Tibial artery (tissue), 4 donors: ENCODE measurements around the gene IARS1.

Source experiments
- DNase-seq, 2 donors: peaks; one replicate each; pipeline ENCODE4 v3.0.0-alpha.2; 2019
- H3K27ac ChIP-seq, 2 donors: fragments of 200-600 bp; sonication (generic) in 1 of 2; 1 replicate in 1 of 2; 2 replicates in 1 of 2; pipeline ENCODE4 v1.5.1; 2018 to 2019; ENCODE audit warnings: mild to moderate bottlenecking in 1 of 2
- H3K27me3 ChIP-seq, 2 donors: fragments of 200-600 bp; sonication (generic) in 1 of 2; one replicate each; pipeline versions ENCODE4 v1.5.1 to v1.6.0; 2016 to 2019
- H3K36me3 ChIP-seq, 3 donors: fragments of 200-600 bp; sonication (generic) in 2 of 3; one replicate each; pipeline ENCODE4 v1.5.1; 2016 to 2019; ENCODE audit warnings: mild to moderate bottlenecking in 2 of 3
- H3K4me1 ChIP-seq, 4 donors: fragments of 200-600 bp; sonication (generic) in 2 of 4; 1 replicate in 3 of 4; 2 replicates in 1 of 4; pipeline ENCODE4 v1.5.1; 2016 to 2019
- H3K4me3 ChIP-seq, 2 donors: fragments of 200-600 bp; sonication (generic) in 1 of 2; 1 replicate in 1 of 2; 2 replicates in 1 of 2; pipeline ENCODE4 v1.5.1; 2018 to 2019; ENCODE audit warnings: mild to moderate bottlenecking in 2 of 2
- H3K9me3 ChIP-seq, 3 donors: fragments of 200-600 bp; sonication (generic) in 1 of 3; one replicate each; pipeline ENCODE4 v1.5.1; 2016 to 2019
- intact Hi-C: fragments of 100-400 bp; cut with DNase I; formaldehyde crosslinking; loops from one replicate; pipeline ENCODE4 v1.15.0; 2023; ENCODE audit warnings: low total_unique reads
- TF ChIP-seq, protein P1 (sequence below), 2 experiments: fragments of 200-600 bp in 1 of 2; fragments of 450-650 bp in 1 of 2; IDR thresholded peaks; one replicate each; pipeline ENCODE4 v1.5.1; 2017 to 2019; ENCODE audit warnings: antibody characterized with exemption in 2 of 2, mild to moderate bottlenecking in 1 of 2, moderate library complexity in 1 of 2

Gene IARS1

GRCh38 chr9:92328225-92328624 is 34.7 kb upstream of the IARS1 start:
- H3K27me3 ChIP-seq = no peaks in the 10 kb centered on the region
- H3K4me3 ChIP-seq = no peak overlapping the region
- no peaks in the 10 kb centered on the region for H3K9me3 ChIP-seq
- no peaks in the 10 kb centered on the region for H3K36me3 ChIP-seq
- intact Hi-C loops = no loop called here
- no peak for DNase-seq
- peaks cover 0 to 22% (median 18%) of the 10 kb centered on the region in 4 donors for H3K4me1 ChIP-seq
- no peak overlapping the region for H3K27ac ChIP-seq
- TF ChIP-seq, protein P1, sequence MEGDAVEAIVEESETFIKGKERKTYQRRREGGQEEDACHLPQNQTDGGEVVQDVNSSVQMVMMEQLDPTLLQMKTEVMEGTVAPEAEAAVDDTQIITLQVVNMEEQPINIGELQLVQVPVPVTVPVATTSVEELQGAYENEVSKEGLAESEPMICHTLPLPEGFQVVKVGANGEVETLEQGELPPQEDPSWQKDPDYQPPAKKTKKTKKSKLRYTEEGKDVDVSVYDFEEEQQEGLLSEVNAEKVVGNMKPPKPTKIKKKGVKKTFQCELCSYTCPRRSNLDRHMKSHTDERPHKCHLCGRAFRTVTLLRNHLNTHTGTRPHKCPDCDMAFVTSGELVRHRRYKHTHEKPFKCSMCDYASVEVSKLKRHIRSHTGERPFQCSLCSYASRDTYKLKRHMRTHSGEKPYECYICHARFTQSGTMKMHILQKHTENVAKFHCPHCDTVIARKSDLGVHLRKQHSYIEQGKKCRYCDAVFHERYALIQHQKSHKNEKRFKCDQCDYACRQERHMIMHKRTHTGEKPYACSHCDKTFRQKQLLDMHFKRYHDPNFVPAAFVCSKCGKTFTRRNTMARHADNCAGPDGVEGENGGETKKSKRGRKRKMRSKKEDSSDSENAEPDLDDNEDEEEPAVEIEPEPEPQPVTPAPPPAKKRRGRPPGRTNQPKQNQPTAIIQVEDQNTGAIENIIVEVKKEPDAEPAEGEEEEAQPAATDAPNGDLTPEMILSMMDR (IDR thresholded peaks at IDR 0.05) = no peak

GRCh38 chr9:92327283-92327850 is 33.9 kb upstream of the IARS1 start:
- Histone ChIP-seq H3K4me3 (no peak overlapping the region), H3K27ac (no peak overlapping the region), H3K9me3 (no peaks in the 10 kb centered on the region), H3K27me3 (no peaks in the 10 kb centered on the region), H3K4me1 (peaks cover 0 to 22% (median 18%) of the 10 kb centered on the region in 4 donors), H3K36me3 (peaks cover 2 to 4% (median 3%) of the 10 kb centered on the region in 3 donors)
- no peak for DNase-seq
- intact Hi-C loops = no loop called here
- TF ChIP-seq, protein P1 (IDR thresholded peaks at IDR 0.05) = no peak

- no peaks in the 10 kb centered on the region for H3K9me3 ChIP-seq
- peaks cover 11 to 16% (median 15%) of the 10 kb centered on the region in 3 donors for H3K36me3 ChIP-seq
- peak overlapping the region; percentile 90 to 91 for H3K27ac ChIP-seq
- peak in 1 of 2 donors; percentile 28 for DNase-seq
- intact Hi-C loops = no loop called here
- H3K4me3 ChIP-seq = peak overlapping the region; percentile 67 to 70
- H3K4me1 ChIP-seq = peaks cover 0 to 22% (median 18%) of the 10 kb centered on the region in 4 donors
- no peaks in the 10 kb centered on the region for H3K27me3 ChIP-seq
- TF ChIP-seq, protein P1 (IDR thresholded peaks at IDR 0.05) = no peak
Measured at GRCh38 chr9:92325991-92326500, 32.5 kb upstream of the IARS1 start.

GRCh38 chr9:92325269-92325990 is 31.9 kb upstream of the IARS1 start, which contains the start of the genes CENPP and NOL8:
Gene CENPP, plus strand, starts transcription at chr9:92325953.
Gene NOL8, minus strand, starts transcription at chr9:92325350. Its CDS starts 1,189 bp downstream, at chr9:92324161.
- Histone ChIP-seq H3K4me1 (peaks cover 0 to 22% (median 18%) of the 10 kb centered on the region in 4 donors), H3K36me3 (peaks cover 17 to 22% (median 21%) of the 10 kb centered on the region in 3 donors), H3K27me3 (no peaks in the 10 kb centered on the region), H3K9me3 (no peaks in the 10 kb centered on the region), H3K27ac (peak within 1 kb of the TSS; percentile 90 to 91), H3K4me3 (peak within 1 kb of the TSS; percentile 67 to 70)
- TF ChIP-seq, protein P1 (IDR thresholded peaks at IDR 0.05) = no peak
- peak; percentile 85 to 90 for DNase-seq
- intact Hi-C loops = no loop called here

GRCh38 chr9:92324889-92325268 is 31.4 kb upstream of the IARS1 start:
- Histone ChIP-seq H3K4me3 (peak overlapping the region; percentile 67 to 70), H3K27ac (peak overlapping the region; percentile 90 to 91), H3K36me3 (peaks cover 23 to 28% (median 27%) of the 10 kb centered on the region in 3 donors), H3K27me3 (no peaks in the 10 kb centered on the region), H3K4me1 (peaks cover 0 to 22% (median 18%) of the 10 kb centered on the region in 4 donors), H3K9me3 (no peaks in the 10 kb centered on the region)
- DNase-seq = no peak
- intact Hi-C loops = no loop called here
- TF ChIP-seq, protein P1 (IDR thresholded peaks at IDR 0.05) = no peak
